Aorta (tissue), 5 donors: Measurements from ENCODE around the gene SLC30A5. TPM values are rescaled to one million over a fixed set of nuclear protein-coding genes. Genes with fewer than 3 reads are reported as not detected.
"Not testable (repeated sequence)": the region's sequence is repeated elsewhere in the genome, so short reads cannot be mapped to it uniquely, and the experiment has no call there.

ENCODE experiments used
- ATAC-seq: fragments of 200-7000 bp; cut with Tn5 transposase; one replicate; pipeline ENCODE4 v1.9.1; 2022; ENCODE audit warnings: moderate library complexity; ENCODE audit not compliant: low FRiP score
- DNase-seq, 2 donors: peaks; one replicate each; pipeline ENCODE4 v3.0.0-alpha.2; 2020
- H3K27ac ChIP-seq, 2 donors: one replicate each; pipeline ENCODE4 v1.5.1; 2013; ENCODE audit warnings: low read length in 2 of 2, mild to moderate bottlenecking in 2 of 2, moderate library complexity in 2 of 2, control low read depth in 1 of 2, inconsistent platforms in 1 of 2, low read depth in 1 of 2
- H3K27me3 ChIP-seq, 2 donors: one replicate each; pipeline ENCODE4 v1.6.1; 2013; ENCODE audit warnings: control low read depth in 1 of 2, low read length in 1 of 2, mild to moderate bottlenecking in 1 of 2, moderate library complexity in 1 of 2; ENCODE audit not compliant: insufficient read depth in 2 of 2, control insufficient read depth in 1 of 2
- H3K36me3 ChIP-seq, 2 donors: one replicate each; pipeline ENCODE4 v1.6.1; 2013; ENCODE audit warnings: control low read depth in 1 of 2, low read length in 1 of 2, mild to moderate bottlenecking in 1 of 2; ENCODE audit not compliant: insufficient read depth in 2 of 2, control insufficient read depth in 1 of 2
- H3K4me1 ChIP-seq, 2 donors: one replicate each; pipeline ENCODE4 v1.6.1; 2013; ENCODE audit warnings: low read length in 2 of 2, control low read depth in 1 of 2, mild to moderate bottlenecking in 1 of 2, moderate library complexity in 1 of 2; ENCODE audit not compliant: insufficient read depth in 2 of 2, control insufficient read depth in 1 of 2
- H3K4me3 ChIP-seq, 2 donors: one replicate each; pipeline ENCODE4 v1.5.1; 2013; ENCODE audit warnings: low read length in 2 of 2, control low read depth in 1 of 2, mild to moderate bottlenecking in 1 of 2
- H3K9me3 ChIP-seq: one replicate; pipeline ENCODE4 v1.6.1; 2013; ENCODE audit warnings: mild to moderate bottlenecking, low read length; ENCODE audit not compliant: control insufficient read depth
- WGBS, 2 donors: extraction: QIAGEN DNeasy Blood & Tissue Kit; methylation state at CpG; one replicate each; pipeline ENCODE4 v1.1.7; 2013; 5-methylcytosine and 5-hydroxymethylcytosine counted together
- intact Hi-C, 2 donors: fragments of 100-400 bp; cut with DNase I; formaldehyde crosslinking; loops; one replicate each; pipeline versions ENCODE4 v1.14.2 to v1.15.0; 2022
- polyA plus RNA-seq, 2 donors: library from polyadenylated mRNA; stranded (reverse); fragments of 200-250 nt; gene quantifications; one replicate each; pipeline ENCODE4 v1.2.3, GENCODE V29; 2013
- total RNA-seq, 2 donors: library from RNA; stranded (reverse); fragmentation: NEBNext Ultra II Directional; extraction: Animal tissue kit (Norgen Biotek cat#: 25700); gene quantifications; one replicate each; pipeline ENCODE4 v1.2.1, GENCODE V29; 2021
- donor health status: healthy with polysubstance abuse.
- donor health status: Bipolar disorder and iron deficiency.
- donor health status: DM: no; HTN: no; CAD: no.
- donor health status: DM: no; HTN: no; CAD: no.
- donor health status: DM: yes; HTN: yes; CAD: no.

The SLC30A5 gene
- total and polyA plus RNA-seq, 4 donors = 23.5 to 43.9 (median 36.5) TPM

DNA sequence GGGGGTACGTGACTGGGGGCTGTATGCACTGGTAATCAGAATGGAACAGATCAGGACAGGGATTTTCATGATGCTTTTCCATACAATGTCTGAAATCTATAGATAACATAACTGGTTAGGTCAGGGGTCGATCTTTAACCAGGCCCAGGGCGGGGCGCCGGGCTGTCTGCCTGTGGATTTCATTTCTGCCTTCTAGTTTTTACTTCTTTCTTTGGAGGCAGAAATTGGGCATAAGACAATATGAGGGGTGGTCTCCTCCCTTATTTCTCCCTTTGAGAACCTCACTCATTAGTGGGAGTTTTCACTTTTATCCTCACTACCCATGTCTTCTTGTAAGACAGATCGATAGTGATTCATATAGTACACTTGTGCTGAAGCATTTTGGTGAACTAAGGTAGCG lies 5.8 kb upstream of the SLC30A5 start:
- ATAC-seq, H3K27ac ChIP-seq, H3K4me3 ChIP-seq, intact Hi-C loops, H3K36me3 ChIP-seq, H3K4me1 ChIP-seq, DNase-seq, H3K27me3 ChIP-seq, H3K9me3 ChIP-seq: not testable (repeated sequence)
- 84 to 93% methylated on average over 7 of the region's 7 CpGs for WGBS, 2 donors

DNA sequence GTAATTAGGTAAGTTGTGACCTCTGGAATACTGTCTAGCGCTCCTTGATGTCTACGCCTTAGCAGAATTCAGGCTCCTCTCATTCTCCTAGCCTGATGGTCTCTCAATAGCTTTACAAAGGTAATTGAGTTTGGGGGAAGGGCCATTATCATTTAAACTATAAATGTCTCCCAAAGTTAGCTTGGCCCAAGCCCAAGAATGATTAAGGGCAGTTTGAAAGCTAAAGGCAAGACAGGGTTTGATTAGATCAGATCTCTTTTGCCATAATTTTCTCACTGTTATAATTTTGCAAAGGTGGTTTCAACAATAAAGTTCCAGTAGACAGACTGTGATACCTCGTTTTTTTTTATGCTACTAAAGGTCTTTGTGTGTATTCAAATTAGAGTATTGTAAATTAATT lies 3.7 kb upstream of the SLC30A5 start:
- WGBS, 2 donors = 78 to 79% methylated on average over 3 of the region's 3 CpGs
- DNase-seq (no peak), ATAC-seq (no peak)
- H3K27ac ChIP-seq = no peak overlapping the region
- intact Hi-C loops = loop anchor here in 1 of 2 donors (10.0 kb wide), 1 partner anchor 285 kb away; no protein-coding TSS in a partner anchor
- no peaks in the 10 kb centered on the region for H3K36me3 ChIP-seq
- no peaks in the 10 kb centered on the region for H3K4me1 ChIP-seq
- H3K4me3 ChIP-seq = no peak overlapping the region
- H3K9me3 ChIP-seq = no peaks in the 10 kb centered on the region
- no peaks in the 10 kb centered on the region for H3K27me3 ChIP-seq

DNA sequence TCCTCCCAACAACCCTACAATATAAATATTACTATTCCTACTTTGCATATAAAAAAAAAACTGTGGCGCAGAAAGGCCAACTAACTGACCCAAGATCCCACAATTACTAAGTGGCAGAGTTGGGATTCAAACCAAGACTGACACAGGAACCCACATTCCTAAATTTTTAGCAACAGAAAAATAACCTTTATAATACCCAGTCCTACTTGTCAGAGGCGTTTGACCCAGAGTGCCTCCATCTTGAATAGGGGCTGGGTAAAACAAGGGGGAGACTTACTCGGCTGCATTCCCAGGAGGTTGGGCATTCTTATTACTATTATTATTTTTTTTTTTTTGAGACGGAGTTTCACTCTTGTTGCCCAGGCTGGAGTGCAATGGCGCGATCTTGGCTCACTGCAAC lies 2.0 kb upstream of the SLC30A5 start:
- Histone ChIP-seq H3K27ac (no peak overlapping the region), H3K27me3 (no peaks in the 10 kb centered on the region), H3K9me3 (no peaks in the 10 kb centered on the region), H3K36me3 (no peaks in the 10 kb centered on the region), H3K4me1 (no peaks in the 10 kb centered on the region), H3K4me3 (no peak overlapping the region)
- 80 to 85% methylated on average over 6 of the region's 6 CpGs for WGBS, 2 donors
- DNase-seq = no peak
- no peak for ATAC-seq
- intact Hi-C loops = loop anchor here in 1 of 2 donors (10.0 kb wide), 1 partner anchor 283 kb away; no protein-coding TSS in a partner anchor

DNA sequence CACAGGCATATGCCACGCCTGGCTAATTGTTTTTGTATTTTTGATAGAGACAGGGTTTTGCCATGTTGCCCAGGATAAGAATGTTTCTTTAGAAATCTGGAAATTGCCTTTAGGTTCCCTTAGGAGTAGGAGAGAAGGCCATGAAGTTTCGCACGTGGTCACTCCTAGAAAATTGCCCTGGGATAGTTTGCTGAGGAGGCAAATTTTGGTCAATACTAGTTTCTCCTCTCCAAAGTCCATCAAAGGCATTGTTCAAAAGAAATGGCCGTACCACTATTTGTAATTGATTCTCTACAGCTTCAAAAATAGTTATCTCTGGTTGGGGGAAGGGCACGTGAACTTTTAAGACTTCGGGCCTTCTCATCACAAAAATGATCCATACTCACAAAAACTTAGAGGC lies 845 bp upstream of the SLC30A5 start:
- ATAC-seq (no peak), DNase-seq (no peak)
- Histone ChIP-seq H3K27ac (no peak overlapping the region), H3K9me3 (no peaks in the 10 kb centered on the region), H3K4me1 (no peaks in the 10 kb centered on the region), H3K36me3 (no peaks in the 10 kb centered on the region), H3K4me3 (no peak overlapping the region), H3K27me3 (no peaks in the 10 kb centered on the region)
- WGBS, 2 donors = 90 to 92% methylated on average over 6 of the region's 6 CpGs
- intact Hi-C loops = loop anchor here in 1 of 2 donors (10.0 kb wide), 1 partner anchor 282 kb away; no protein-coding TSS in a partner anchor

DNA sequence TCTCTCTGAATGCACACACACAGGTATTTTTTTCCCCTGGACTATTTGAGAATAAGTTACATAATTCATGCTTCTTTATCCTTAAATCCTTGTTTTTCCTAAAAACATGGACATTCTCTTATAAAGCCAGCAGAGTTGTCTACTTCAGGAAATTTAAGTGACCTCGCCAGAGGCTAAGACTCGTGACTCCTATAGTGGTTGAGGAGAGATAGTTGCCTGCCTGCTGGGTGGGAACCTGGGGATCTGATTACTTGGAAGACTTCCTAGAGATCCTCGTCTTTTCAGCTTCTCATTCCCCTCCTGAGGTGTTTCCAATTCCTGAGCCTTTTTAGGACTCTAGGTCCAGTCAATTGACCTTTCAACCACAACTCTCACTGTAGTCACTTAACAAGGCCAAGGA lies 5.5 kb downstream of the SLC30A5 start:
- H3K4me3 ChIP-seq = no peak overlapping the region
- H3K9me3 ChIP-seq = no peaks in the 10 kb centered on the region
- no peak overlapping the region for H3K27ac ChIP-seq
- H3K36me3 ChIP-seq = no peaks in the 10 kb centered on the region
- DNase-seq (no peak), ATAC-seq (no peak)
- H3K27me3 ChIP-seq = no peaks in the 10 kb centered on the region
- 79 to 80% methylated on average over 3 of the region's 3 CpGs for WGBS, 2 donors
- intact Hi-C loops = loop anchor here in 1 of 2 donors (10.0 kb wide), 1 partner anchor 275 kb away; no protein-coding TSS in a partner anchor
- no peaks in the 10 kb centered on the region for H3K4me1 ChIP-seq

DNA sequence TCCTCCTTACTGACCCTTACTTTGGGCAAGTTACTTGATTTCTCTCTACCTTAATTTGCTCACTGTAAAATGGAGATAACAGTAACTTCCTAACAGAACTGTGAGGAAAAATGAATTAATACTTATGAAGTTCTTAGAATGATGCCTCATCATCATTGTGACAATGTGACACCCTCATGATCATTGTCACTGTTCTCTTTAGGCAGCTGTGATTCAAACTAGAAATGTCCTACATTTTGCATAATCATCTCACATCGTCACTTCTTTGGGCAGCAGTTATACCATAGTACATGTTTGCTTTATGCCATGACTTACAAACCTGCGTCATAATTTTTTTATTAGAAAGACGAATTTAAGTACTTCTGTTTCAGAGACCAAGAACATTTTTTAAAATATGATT lies 9.7 kb downstream of the SLC30A5 start:
- no peaks in the 10 kb centered on the region for H3K27me3 ChIP-seq
- H3K4me3 ChIP-seq = no peak overlapping the region
- no peak for DNase-seq
- no peaks in the 10 kb centered on the region for H3K4me1 ChIP-seq
- no peak overlapping the region for H3K27ac ChIP-seq
- H3K36me3 ChIP-seq = peaks cover 0 to 4% of the 10 kb centered on the region in 2 donors
- intact Hi-C loops = no loop called here
- 70 to 72% methylated on average over 3 of the region's 3 CpGs for WGBS, 2 donors
- H3K9me3 ChIP-seq = no peaks in the 10 kb centered on the region
- no peak for ATAC-seq

DNA sequence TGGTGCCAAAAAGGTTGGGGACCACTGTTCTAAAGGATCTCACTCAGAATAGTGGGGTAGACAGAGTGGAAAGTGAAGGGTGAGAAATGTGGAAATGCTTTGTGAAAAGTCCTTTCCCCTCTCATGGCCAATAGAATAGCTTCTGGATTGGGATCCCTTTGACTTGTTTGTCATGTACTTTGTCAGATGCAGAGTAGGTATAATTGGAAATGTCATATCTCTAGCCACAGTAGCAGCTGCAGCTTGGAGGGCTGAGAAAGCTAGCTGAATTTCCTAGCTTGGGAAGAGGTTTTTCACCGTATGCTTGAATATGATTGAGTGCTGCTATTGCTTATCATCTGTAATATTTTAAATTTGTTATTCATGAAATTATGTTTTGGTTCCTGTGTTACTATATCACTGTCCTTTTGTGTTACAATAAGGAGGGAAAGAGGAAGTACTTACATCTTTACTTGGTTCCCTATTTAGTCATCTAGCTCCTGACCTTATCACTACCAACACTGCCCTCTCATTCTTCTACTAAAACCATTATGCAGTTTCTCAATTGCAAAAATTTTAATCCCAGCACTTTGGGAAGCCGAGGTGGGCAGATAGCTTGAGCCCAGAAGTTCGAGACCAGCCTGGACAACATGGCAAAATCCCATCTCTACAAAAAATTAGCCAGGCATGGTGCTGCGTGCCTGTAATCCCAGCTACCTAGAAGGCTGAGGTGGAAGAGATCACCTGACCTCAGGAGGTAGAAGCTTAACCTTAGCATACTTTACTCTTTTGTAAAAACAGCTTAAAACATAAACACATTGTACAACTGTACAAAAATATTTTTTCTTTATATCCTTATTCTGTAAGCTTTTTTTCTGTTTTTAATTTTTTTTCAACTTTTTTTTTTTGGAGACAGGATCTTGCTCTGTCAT lies 12.4 kb downstream of the SLC30A5 start:
- peaks cover 0 to 6% of the 10 kb centered on the region in 2 donors for H3K36me3 ChIP-seq
- no peaks in the 10 kb centered on the region for H3K4me1 ChIP-seq
- ATAC-seq = no peak
- no peak overlapping the region for H3K27ac ChIP-seq
- no peak overlapping the region for H3K4me3 ChIP-seq
- WGBS, 2 donors = 79 to 81% methylated on average over 4 of the region's 4 CpGs
- H3K27me3 ChIP-seq = no peaks in the 10 kb centered on the region
- no peaks in the 10 kb centered on the region for H3K9me3 ChIP-seq
- intact Hi-C loops = no loop called here
- no peak for DNase-seq

DNA sequence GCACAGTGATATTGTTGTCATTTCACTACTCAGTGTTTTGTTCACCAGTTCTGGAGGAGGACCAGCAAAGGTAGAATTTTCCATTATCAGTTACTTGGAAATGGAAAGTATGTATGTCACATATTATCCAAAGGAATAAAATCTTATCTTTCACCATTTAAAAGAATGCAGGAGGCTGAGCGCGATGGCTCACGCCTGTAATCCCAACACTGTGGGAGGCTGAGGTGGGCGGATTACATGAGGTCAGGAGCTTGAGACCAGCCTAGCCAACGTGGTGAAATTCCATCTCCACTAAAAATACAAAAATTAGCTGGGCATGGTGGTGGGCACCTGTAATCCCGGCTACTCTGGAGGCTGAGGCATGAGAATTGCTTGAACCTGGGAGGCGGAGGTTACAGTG lies 14.6 kb downstream of the SLC30A5 start:
- 87 to 92% methylated on average over 7 of the region's 7 CpGs for WGBS, 2 donors
- H3K36me3 ChIP-seq, DNase-seq, H3K27ac ChIP-seq, H3K9me3 ChIP-seq, ATAC-seq, H3K27me3 ChIP-seq, intact Hi-C loops, H3K4me1 ChIP-seq, H3K4me3 ChIP-seq: not testable (repeated sequence)

DNA sequence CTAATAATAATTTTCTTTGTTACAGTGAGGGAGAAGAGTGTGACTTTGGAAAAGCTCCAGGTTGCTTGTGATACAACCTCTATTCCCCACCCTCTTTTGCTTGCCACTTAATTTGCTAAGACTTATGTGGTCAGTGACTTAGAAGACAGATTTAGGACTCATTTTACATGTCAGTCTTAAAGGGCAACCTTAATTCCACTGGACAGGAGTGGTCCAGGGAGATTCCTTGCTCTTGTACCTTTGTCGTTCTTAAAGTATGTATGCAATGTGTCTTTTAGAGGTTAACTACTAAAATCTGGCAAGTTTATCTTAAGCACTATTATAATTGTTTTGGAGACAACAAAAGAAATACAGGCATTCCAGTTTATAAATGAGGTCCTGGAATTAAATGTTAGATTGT lies 20.0 kb downstream of the SLC30A5 start:
- peaks cover 2 to 4% of the 10 kb centered on the region in 2 donors for H3K36me3 ChIP-seq
- H3K4me1 ChIP-seq = no peaks in the 10 kb centered on the region
- DNase-seq (no peak), ATAC-seq (no peak)
- WGBS, 2 donors = 80 to 84% methylated on average over 1 of the region's 1 CpG
- H3K27me3 ChIP-seq = no peaks in the 10 kb centered on the region
- H3K9me3 ChIP-seq = no peaks in the 10 kb centered on the region
- H3K4me3 ChIP-seq = no peak overlapping the region
- intact Hi-C loops = no loop called here
- H3K27ac ChIP-seq = no peak overlapping the region
